Large intestine (tissue), 3 donors: ENCODE results near the gene TMEM135. TPM values are rescaled to one million over a fixed set of nuclear protein-coding genes. Genes with fewer than 3 reads are reported as not detected.
A peak's percentile ranks its signal among the peaks of the same experiment; 100 is the strongest.
"Not testable (repeated sequence)": the region's sequence is repeated elsewhere in the genome, so short reads cannot be mapped to it uniquely, and the experiment has no call there.

ENCODE experiments used
- DNase-seq, 2 donors: peaks; one replicate each; pipeline versions ENCODE4 v3.0.0 to v3.0.0-alpha.2; 2013
- H3K27ac ChIP-seq: one replicate; pipeline ENCODE4 v1.5.1; 2013; ENCODE audit warnings: low read length
- H3K27me3 ChIP-seq: 2 replicates; pipeline ENCODE4 v1.6.1; 2013; ENCODE audit warnings: low read length; ENCODE audit not compliant: control insufficient read depth, insufficient read depth
- H3K36me3 ChIP-seq: 2 replicates; pipeline ENCODE4 v1.6.1; 2013; ENCODE audit warnings: low read length; ENCODE audit not compliant: control insufficient read depth, insufficient read depth
- H3K4me1 ChIP-seq: one replicate; pipeline ENCODE4 v1.6.1; 2013; ENCODE audit warnings: low read length; ENCODE audit not compliant: control insufficient read depth, insufficient read depth
- H3K4me3 ChIP-seq: one replicate; pipeline ENCODE4 v1.5.1; 2013; ENCODE audit warnings: low read length
- H3K9me3 ChIP-seq: one replicate; pipeline ENCODE4 v1.6.1; 2013; ENCODE audit warnings: mild to moderate bottlenecking, low read depth, low read length, moderate library complexity; ENCODE audit not compliant: control insufficient read depth
- WGBS: methylation state at CpG from one replicate; pipeline ENCODE4 v1.1.5; 2013; ENCODE audit warnings: low lambda C conversion rate; ENCODE audit not compliant: insufficient coverage; 5-methylcytosine and 5-hydroxymethylcytosine counted together
- polyA plus RNA-seq: library from polyadenylated mRNA; unstranded; fragments of 120-200 nt; gene quantifications from one replicate; pipeline ENCODE4 v1.2.1, GENCODE V29; 2013

TMEM135 gene
- polyA plus RNA-seq, 1 donor = 19.9 TPM

GRCh38 chr11:87265979-87266378 is 228.2 kb downstream of the TMEM135 start:
- H3K36me3 ChIP-seq = no peaks in the 10 kb centered on the region
- no peak for DNase-seq
- H3K4me3 ChIP-seq = no peak overlapping the region
- H3K27ac ChIP-seq = no peak overlapping the region
- no peaks in the 10 kb centered on the region for H3K4me1 ChIP-seq
- H3K9me3 ChIP-seq = no peaks in the 10 kb centered on the region
- H3K27me3 ChIP-seq = no peaks in the 10 kb centered on the region

GRCh38 chr11:87266751-87267150 is 229.0 kb downstream of the TMEM135 start:
- H3K9me3 ChIP-seq = no peaks in the 10 kb centered on the region
- H3K4me1 ChIP-seq = no peaks in the 10 kb centered on the region
- H3K36me3 ChIP-seq = no peaks in the 10 kb centered on the region
- H3K27me3 ChIP-seq = no peaks in the 10 kb centered on the region
- 100% methylated on average over 1 of the region's 2 CpGs for WGBS
- H3K27ac ChIP-seq = no peak overlapping the region
- H3K4me3 ChIP-seq = no peak overlapping the region
- no peak for DNase-seq

DNA sequence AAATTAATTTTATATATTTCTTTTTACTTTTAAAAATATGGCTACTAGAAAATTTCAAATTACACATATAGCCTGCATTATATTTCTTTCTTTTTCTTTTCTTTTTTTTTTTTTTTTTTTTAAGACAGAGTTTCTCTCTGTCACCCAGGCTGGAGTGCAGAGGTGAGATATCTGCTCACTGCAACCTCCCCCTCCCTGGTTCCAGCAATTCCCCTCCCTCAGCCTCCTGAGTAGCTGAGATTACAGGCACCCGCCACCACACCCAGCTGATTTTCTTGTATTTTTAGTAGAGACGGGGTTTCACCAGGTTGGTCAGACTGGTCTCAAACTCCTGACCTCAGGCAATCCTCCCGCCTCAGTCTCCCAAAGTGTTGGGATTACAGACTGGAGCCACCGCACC is 234.2 kb downstream of the TMEM135 start:
- H3K27me3 ChIP-seq, H3K4me1 ChIP-seq, H3K4me3 ChIP-seq, H3K9me3 ChIP-seq, H3K27ac ChIP-seq, DNase-seq, H3K36me3 ChIP-seq: not testable (repeated sequence)
- no CpG with 5 or more reads among the region's 4 CpGs for WGBS

- Histone ChIP-seq H3K27ac (no peak overlapping the region), H3K36me3 (no peaks in the 10 kb centered on the region), H3K4me1 (no peaks in the 10 kb centered on the region), H3K27me3 (no peaks in the 10 kb centered on the region), H3K4me3 (no peak overlapping the region), H3K9me3 (no peaks in the 10 kb centered on the region)
- WGBS = 100% methylated on average over 1 of the region's 1 CpG
- DNase-seq = no peak
Observed at GRCh38 chr11:87275176-87275575, 237.4 kb downstream of the TMEM135 start.

DNA sequence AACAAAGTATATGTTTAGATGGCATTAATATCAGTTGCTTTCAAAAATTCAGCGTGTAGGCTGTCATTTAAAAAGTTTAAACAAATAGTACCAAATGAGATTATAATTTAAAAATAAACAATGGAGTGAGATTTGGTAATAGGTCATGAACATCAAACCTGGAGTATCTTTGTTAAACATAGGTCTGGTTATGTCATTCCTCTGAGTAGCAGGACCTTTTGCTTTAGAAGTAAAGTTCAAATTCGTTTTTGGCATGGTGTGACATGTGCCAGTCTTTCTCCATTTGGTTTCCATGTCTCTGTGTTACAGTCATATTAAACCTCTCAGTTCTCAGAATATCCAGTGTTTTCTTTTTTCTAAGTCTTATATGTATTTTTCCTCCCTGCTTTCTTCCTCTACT is 242.4 kb downstream of the TMEM135 start:
- Histone ChIP-seq H3K9me3 (no peaks in the 10 kb centered on the region), H3K36me3 (no peaks in the 10 kb centered on the region), H3K27ac (no peak overlapping the region), H3K27me3 (no peaks in the 10 kb centered on the region), H3K4me1 (no peaks in the 10 kb centered on the region), H3K4me3 (no peak overlapping the region)
- WGBS = 77% methylated on average over 2 of the region's 2 CpGs
- no peak for DNase-seq

DNA sequence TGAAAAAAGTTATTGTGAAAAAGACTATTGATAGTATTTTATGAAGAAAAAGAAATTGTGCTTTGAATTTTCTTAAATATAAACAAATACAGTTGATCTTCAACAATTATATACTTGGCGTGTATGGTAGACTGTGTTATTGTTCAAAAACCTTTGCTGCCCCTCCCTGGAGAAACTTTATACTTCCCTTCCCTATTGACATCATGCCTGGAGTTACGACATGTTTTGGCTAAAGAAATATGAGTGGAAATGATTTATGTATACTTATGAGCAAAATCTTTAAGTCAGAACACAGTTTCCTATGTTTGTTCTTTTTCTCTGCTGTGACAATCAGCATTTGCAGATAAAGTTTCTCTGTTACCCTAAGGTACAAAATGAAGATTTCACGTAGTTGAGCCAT is 243.8 kb downstream of the TMEM135 start:
- no peak for DNase-seq

GRCh38 chr11:87284306-87284705 is 246.6 kb downstream of the TMEM135 start:
- DNase-seq = no peak
- Histone ChIP-seq H3K4me3 (no peak overlapping the region), H3K27me3 (no peaks in the 10 kb centered on the region), H3K4me1 (no peaks in the 10 kb centered on the region), H3K36me3 (no peaks in the 10 kb centered on the region), H3K27ac (no peak overlapping the region), H3K9me3 (peaks cover 3% of the 10 kb centered on the region)
- WGBS = 100% methylated on average over 1 of the region's 2 CpGs

More for the DNA sequence above, 243.8 kb downstream of the TMEM135 start:
- H3K27ac ChIP-seq = no peak overlapping the region
- no CpG with 5 or more reads among the region's 3 CpGs for WGBS
- H3K9me3 ChIP-seq = peaks cover 3% of the 10 kb centered on the region
- no peak overlapping the region for H3K4me3 ChIP-seq
- no peaks in the 10 kb centered on the region for H3K27me3 ChIP-seq
- H3K4me1 ChIP-seq = no peaks in the 10 kb centered on the region
- H3K36me3 ChIP-seq = no peaks in the 10 kb centered on the region

DNA sequence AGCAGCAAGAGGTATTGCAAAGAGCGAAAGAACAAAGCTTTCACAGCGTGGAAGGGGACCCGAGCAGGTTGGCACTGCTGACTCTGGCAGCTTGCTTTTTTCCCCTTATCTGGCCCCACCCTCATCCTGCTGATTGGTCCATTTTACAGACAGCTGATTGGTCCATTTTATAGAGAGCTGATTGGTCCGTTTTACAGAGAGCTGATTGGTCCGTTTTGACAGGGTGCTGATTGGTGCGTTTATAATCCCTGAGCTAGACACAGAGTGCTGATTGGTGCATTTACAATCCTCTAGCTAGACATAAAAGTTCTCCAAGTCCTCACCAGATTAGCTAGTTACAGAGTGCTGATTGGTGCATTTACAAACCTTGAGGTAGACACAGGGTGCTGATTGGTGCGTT is 247.9 kb downstream of the TMEM135 start:
- H3K4me3 ChIP-seq, H3K9me3 ChIP-seq, DNase-seq, H3K36me3 ChIP-seq, H3K27ac ChIP-seq, H3K27me3 ChIP-seq, H3K4me1 ChIP-seq: not testable (repeated sequence)
- 90% methylated on average over 2 of the region's 7 CpGs for WGBS

DNA sequence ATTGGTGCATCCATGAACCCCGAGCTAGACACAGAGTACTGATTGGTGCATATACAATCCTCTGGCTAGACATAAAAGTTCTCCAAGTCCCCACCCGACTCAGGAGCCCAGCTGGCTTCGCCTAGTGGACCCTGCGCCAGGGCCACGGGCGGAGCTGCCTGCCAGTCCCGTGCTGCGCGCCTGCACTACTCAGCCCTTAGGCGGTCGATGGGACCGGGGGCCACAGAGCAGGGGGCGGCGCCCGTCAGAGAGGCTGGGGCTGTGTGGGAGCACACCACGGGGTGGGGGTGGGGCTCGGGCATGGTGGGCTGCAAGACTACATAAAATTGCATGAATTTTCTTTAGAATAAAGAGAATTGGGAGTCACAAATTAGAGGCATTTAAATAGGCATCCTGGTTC is 248.6 kb downstream of the TMEM135 start:
- H3K4me3 ChIP-seq = no peak overlapping the region
- no CpG with 5 or more reads among the region's 17 CpGs for WGBS
- H3K27ac ChIP-seq = no peak overlapping the region
- peaks cover 3% of the 10 kb centered on the region for H3K9me3 ChIP-seq
- H3K4me1 ChIP-seq = no peaks in the 10 kb centered on the region
- H3K36me3 ChIP-seq = no peaks in the 10 kb centered on the region
- H3K27me3 ChIP-seq = no peaks in the 10 kb centered on the region
- no peak for DNase-seq

GRCh38 chr11:87290304-87290922 is 252.7 kb downstream of the TMEM135 start:
- Histone ChIP-seq H3K36me3 (no peaks in the 10 kb centered on the region), H3K4me3 (no peak overlapping the region), H3K27me3 (no peaks in the 10 kb centered on the region), H3K4me1 (no peaks in the 10 kb centered on the region), H3K9me3 (peaks cover 3% of the 10 kb centered on the region), H3K27ac (no peak overlapping the region)
- DNase-seq = peak; percentile 25 to 28
- WGBS = 44% methylated on average over 3 of the region's 3 CpGs

DNA sequence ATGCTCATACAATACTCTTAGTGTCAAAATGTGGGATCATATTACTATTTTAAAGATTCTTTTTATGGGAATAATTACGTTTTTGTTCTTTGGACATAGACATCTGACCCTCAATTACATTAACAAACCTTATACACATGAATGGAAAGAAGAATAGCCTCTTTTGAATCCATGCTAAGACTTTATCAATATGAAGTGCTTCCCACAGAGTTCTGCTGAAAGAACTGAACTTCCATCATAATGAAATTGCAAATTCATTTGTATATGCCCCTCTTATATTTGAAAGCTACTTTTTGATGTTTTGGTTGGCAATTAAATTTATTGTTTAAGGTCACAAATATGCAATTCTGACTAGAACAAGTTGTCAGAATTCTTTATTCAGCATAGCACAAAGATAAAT is 254.9 kb downstream of the TMEM135 start:
- no CpG with 5 or more reads among the region's 1 CpG for WGBS

More for the DNA sequence above, 254.9 kb downstream of the TMEM135 start:
- Histone ChIP-seq H3K27me3 (no peaks in the 10 kb centered on the region), H3K9me3 (no peaks in the 10 kb centered on the region), H3K36me3 (no peaks in the 10 kb centered on the region), H3K4me3 (no peak overlapping the region), H3K4me1 (no peaks in the 10 kb centered on the region), H3K27ac (no peak overlapping the region)
- DNase-seq = no peak
